DOHH2 (cell line): ENCODE results near the gene SOD3.

ENCODE experiments used
- EZH2phosphoT487 ChIP-seq: fragments of 200-600 bp; sonication (generic); IDR thresholded peaks from 2 replicates; pipeline ENCODE4 v1.6.1; 2017; ENCODE audit warnings: borderline replicate concordance, mild to moderate bottlenecking, antibody characterized with exemption, low read length, moderate library complexity, mixed read lengths
- TF ChIP-seq, protein P1 (sequence below): fragments of 200-600 bp; sonication (generic); IDR thresholded peaks from one replicate; pipeline ENCODE4 v1.5.1; 2014; ENCODE audit warnings: antibody characterized with exemption, mild to moderate bottlenecking, low read depth, low read length; ENCODE audit not compliant: poor library complexity, severe bottlenecking

DNA sequence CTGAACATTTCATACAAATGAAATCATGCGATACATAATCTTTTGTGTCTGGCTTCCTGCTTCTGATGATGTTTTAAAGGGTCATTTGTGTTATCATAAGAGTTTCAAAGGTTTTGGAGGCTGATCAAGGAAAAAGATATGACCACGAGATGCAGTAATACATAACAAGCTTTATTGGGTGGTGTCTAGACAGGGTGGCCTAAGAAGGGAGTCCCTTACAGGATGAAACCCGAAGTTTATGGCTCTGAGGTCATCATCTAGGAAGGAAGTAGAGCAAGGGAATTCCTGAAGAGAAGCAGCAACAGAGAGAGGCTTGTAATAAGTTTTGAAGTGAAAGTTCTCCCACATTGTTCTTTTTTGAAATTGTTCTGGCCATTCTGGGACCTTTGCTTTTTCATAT, 40.8 kb upstream of the SOD3 start:
- TF ChIP-seq, protein P1, sequence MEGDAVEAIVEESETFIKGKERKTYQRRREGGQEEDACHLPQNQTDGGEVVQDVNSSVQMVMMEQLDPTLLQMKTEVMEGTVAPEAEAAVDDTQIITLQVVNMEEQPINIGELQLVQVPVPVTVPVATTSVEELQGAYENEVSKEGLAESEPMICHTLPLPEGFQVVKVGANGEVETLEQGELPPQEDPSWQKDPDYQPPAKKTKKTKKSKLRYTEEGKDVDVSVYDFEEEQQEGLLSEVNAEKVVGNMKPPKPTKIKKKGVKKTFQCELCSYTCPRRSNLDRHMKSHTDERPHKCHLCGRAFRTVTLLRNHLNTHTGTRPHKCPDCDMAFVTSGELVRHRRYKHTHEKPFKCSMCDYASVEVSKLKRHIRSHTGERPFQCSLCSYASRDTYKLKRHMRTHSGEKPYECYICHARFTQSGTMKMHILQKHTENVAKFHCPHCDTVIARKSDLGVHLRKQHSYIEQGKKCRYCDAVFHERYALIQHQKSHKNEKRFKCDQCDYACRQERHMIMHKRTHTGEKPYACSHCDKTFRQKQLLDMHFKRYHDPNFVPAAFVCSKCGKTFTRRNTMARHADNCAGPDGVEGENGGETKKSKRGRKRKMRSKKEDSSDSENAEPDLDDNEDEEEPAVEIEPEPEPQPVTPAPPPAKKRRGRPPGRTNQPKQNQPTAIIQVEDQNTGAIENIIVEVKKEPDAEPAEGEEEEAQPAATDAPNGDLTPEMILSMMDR = no peak
- no peak for TF ChIP-seq EZH2phosphoT487
